ENCODE results near the gene AAK1.
A peak's percentile ranks its signal among the peaks of the same experiment; 100 is the strongest.
"Not testable (repeated sequence)": the region's sequence is repeated elsewhere in the genome, so short reads cannot be mapped to it uniquely, and the experiment has no call there.

The AAK1 gene

DNA sequence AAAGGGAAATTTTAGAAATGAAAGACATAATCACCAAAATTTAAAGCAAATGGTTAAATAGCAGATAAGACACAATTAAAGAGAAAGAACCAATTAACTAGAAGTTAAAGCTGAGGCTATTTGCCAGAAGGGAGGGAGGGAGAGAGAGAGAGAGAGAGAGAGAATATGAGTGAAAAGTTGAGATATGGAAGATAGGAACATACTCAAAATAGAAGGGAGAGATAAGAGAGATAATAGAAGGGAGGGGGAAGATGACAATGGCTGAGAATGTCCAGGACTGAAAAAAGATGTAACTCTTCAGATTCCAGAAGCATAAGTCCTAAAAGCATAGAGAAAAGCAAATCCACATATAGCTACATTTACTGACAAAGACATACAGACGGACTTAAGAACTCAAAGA lies 17.1 kb upstream of the AAK1 start:
- H3K4me3 ChIP-seq (ENCODE audit: low read depth, low read length), result no peak overlapping the region
- DNase-seq (ENCODE audit: low read depth), result no peak
- TF ChIP-seq, protein P1, sequence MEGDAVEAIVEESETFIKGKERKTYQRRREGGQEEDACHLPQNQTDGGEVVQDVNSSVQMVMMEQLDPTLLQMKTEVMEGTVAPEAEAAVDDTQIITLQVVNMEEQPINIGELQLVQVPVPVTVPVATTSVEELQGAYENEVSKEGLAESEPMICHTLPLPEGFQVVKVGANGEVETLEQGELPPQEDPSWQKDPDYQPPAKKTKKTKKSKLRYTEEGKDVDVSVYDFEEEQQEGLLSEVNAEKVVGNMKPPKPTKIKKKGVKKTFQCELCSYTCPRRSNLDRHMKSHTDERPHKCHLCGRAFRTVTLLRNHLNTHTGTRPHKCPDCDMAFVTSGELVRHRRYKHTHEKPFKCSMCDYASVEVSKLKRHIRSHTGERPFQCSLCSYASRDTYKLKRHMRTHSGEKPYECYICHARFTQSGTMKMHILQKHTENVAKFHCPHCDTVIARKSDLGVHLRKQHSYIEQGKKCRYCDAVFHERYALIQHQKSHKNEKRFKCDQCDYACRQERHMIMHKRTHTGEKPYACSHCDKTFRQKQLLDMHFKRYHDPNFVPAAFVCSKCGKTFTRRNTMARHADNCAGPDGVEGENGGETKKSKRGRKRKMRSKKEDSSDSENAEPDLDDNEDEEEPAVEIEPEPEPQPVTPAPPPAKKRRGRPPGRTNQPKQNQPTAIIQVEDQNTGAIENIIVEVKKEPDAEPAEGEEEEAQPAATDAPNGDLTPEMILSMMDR (IDR thresholded peaks at IDR 0.05; ENCODE audit: insufficient read depth, low read depth, low read length, missing control alignments), result no peak

DNA sequence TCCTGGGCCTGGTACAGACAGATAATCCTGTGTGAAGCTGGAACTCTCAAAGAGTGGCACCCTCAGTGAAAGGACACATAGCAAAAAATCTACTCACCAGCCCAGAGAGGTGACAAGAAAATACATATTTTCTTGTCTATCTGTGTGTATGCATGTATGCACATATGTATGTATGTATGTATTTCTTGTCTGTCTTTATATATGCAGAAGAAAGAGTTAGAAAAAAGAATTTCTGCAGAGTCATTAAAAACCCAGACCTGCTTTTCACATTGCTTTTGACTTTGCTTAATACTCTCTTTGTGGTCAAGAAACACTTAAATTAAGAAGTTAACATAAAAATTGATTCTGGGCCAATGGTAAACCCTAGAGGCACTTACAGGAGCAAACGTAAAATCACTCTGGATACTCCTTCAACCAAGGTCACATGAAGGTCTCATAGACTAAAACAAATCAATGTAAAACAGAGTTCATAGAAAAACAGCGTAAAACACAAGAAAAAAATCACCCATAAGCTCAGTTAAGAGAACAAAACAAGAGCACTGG lies 16.5 kb upstream of the AAK1 start:
- no peak for DNase-seq (ENCODE audit: low read depth)

DNA sequence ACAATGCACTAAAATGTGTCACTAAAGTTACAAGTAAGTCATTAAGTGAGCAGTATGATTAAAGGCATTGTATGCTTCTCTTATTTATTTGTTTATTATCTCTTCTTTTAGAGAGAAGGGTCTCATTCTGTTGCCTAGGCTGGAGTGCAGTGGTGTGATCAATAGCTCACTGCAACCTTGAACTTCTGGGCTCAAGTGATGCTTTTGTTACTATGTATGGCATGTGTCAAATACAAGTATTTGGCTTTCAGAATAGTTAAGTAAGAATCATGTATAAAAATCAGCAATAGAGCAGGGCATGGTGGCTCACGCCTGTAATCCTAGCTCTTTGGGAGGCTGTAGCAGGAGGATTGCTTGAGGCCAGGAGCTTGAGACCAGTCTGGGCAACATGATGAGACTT lies 15.8 kb upstream of the AAK1 start:
- no peak for DNase-seq (ENCODE audit: low read depth)
- TF ChIP-seq, protein P1 (IDR thresholded peaks at IDR 0.05; ENCODE audit: insufficient read depth, low read depth, low read length, missing control alignments), result no peak
- no peak overlapping the region for H3K4me3 ChIP-seq (ENCODE audit: low read depth, low read length)

More for the DNA sequence above, 16.5 kb upstream of the AAK1 start:
- TF ChIP-seq, protein P1 (IDR thresholded peaks at IDR 0.05; ENCODE audit: insufficient read depth, low read depth, low read length, missing control alignments), result no peak
- H3K4me3 ChIP-seq (ENCODE audit: low read depth, low read length), result no peak overlapping the region

DNA sequence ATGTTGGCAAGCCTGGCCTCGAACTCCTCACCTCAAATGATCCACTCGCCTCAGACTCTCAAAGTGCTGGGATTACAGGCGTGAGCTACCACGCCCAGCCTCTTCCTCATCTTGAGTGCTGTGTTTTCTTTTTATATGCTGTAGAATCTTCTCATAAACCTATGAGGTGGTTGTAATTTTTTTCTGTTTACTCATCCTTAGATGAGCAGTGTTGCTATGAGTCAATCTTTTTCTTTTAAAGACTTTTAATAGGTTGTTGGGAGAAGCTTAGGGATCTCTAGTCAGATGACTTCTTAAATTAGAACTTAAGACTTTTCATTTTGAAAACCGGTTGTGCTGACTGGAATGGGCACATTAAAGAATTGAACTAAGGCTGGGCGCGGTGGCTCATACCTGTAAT lies 8.7 kb upstream of the AAK1 start:
- DNase-seq (ENCODE audit: low read depth), result no peak
- TF ChIP-seq, protein P1 (IDR thresholded peaks at IDR 0.05; ENCODE audit: insufficient read depth, low read depth, low read length, missing control alignments), result no peak
- H3K4me3 ChIP-seq (ENCODE audit: low read depth, low read length), result no peak overlapping the region

DNA sequence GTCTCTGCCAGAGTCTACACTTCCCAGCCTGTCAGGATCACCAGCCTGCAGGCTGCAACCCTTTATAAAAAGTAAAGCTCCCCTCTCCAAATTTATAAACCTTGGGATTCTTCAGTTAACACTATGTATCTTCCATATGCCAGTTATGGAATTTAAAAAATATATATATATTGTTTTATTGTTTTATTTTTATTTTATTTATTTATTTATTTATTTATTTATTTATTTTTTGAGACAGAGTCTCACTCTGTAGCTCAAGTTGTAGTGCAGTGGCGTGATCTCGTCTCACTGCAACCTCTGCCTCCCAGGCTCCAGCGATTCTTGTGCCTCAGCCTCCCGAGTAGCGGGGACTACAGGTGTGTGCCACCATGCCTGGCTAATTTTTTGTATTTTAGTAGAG lies 3.7 kb upstream of the AAK1 start:
- not testable (repeated sequence) for H3K4me3 ChIP-seq (ENCODE audit: low read depth, low read length); DNase-seq (ENCODE audit: low read depth)

DNA sequence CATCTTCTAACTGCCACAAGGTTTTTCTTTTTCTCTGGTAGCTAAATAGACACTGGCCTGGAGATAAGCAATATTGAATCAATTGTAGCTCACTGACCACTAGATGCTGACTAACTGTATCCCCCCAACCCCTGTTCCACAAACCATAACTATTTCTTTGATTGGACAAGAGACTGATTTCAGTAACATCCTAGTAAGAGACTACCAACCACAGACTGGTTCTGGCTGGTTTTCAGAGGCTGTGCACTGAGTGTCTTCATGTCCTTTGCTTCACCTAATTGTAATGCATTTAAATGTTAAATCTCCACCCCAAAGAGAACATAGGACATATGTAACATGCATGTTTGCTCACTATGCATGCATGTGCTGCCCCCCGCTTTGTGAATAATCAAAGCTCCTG lies 3.2 kb upstream of the AAK1 start:
- DNase-seq (ENCODE audit: low read depth), result peak; percentile 22
- no peak overlapping the region for H3K4me3 ChIP-seq (ENCODE audit: low read depth, low read length)
- TF ChIP-seq, protein P1 (IDR thresholded peaks at IDR 0.05; ENCODE audit: insufficient read depth, low read depth, low read length, missing control alignments), result no peak

DNA sequence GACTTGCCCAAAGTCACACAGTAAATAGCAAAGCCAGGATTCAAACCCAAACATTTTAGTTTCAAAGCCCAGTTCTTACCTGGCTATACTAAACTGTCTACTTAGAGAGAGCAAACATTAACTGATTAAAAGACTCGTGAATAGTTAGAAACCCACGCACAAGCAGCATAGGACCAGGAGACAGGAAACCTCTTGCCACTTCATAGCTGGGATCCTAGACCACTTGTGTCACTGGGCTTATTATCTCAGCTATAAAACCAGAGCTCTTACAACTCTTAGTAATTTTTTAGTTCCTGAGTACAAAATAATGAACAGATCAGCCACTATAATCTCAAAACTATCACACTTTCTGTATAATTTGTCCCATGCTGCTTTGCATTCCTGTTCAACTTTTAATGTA lies 2.4 kb upstream of the AAK1 start:
- no peak overlapping the region for H3K4me3 ChIP-seq (ENCODE audit: low read depth, low read length)
- TF ChIP-seq, protein P1 (IDR thresholded peaks at IDR 0.05; ENCODE audit: insufficient read depth, low read depth, low read length, missing control alignments), result no peak
- DNase-seq (ENCODE audit: low read depth), result no peak
